Fibroblast of the aortic adventitia (primary cell): ENCODE data around the gene RNF103. TPM values are rescaled to one million over a fixed set of nuclear protein-coding genes. Genes with fewer than 3 reads are reported as not detected.

Source experiments
- DNase-seq: peaks from one replicate; pipeline ENCODE4 v3.0.0-alpha.2; 2010; ENCODE audit warnings: low read depth
- H3K4me3 ChIP-seq: 2 replicates; pipeline ENCODE4 v1.5.1; 2011; ENCODE audit warnings: low read depth, mild to moderate bottlenecking, control low read depth, low read length, moderate library complexity
- CTCF ChIP-seq: IDR thresholded peaks from 2 replicates; pipeline ENCODE4 v1.5.1; 2011; ENCODE audit warnings: mild to moderate bottlenecking, low read length, control low read depth, inconsistent platforms; ENCODE audit not compliant: insufficient read depth
- total RNA-seq: library from RNA; depleted of rRNA; stranded (reverse); fragments of >200 nt; gene quantifications from 2 replicates; pipeline ENCODE4 v1.2.3, GENCODE V29; 2012; ENCODE audit warnings: low replicate concordance

The RNF103 gene
- total RNA-seq, 1 donor, result 25.1 TPM

GRCh38 chr2:86577817-86578456, 45.7 kb downstream of the RNF103 start:
- DNase-seq, result no peak
- no peak for TF ChIP-seq CTCF
- no peak overlapping the region for H3K4me3 ChIP-seq

GRCh38 chr2:86570059-86570458, 53.6 kb downstream of the RNF103 start:
- no peak overlapping the region for H3K4me3 ChIP-seq
- TF ChIP-seq CTCF, result no peak
- DNase-seq, result no peak

- H3K4me3 ChIP-seq, result no peak overlapping the region
- TF ChIP-seq CTCF, result no peak
- DNase-seq, result no peak
Measured at GRCh38 chr2:86566821-86567190, 56.9 kb downstream of the RNF103 start.

GRCh38 chr2:86566158-86566820, 57.4 kb downstream of the RNF103 start:
- TF ChIP-seq CTCF, result no peak
- no peak overlapping the region for H3K4me3 ChIP-seq
- DNase-seq, result no peak

GRCh38 chr2:86563650-86564061, 60.0 kb downstream of the RNF103 start:
- no peak for TF ChIP-seq CTCF
- H3K4me3 ChIP-seq, result peak overlapping the region; percentile 52
- no peak for DNase-seq

- TF ChIP-seq CTCF, result no peak
- H3K4me3 ChIP-seq, result peak within 1 kb of the TSS; percentile 95
- peak; percentile 98 for DNase-seq
Measured at GRCh38 chr2:86562922-86563649, 60.6 kb downstream of the RNF103 start, which contains the start of gene CHMP3. CHMP3 (minus strand) TSS chr2:86563443; CDS start chr2:86563348, 95 bp downstream.
